Measurements from ENCODE around the gene SULT2B1.

Gene SULT2B1

GRCh38 chr19:48623556-48624066 lies 71.6 kb downstream of the SULT2B1 start:
- TF ChIP-seq, protein P1, sequence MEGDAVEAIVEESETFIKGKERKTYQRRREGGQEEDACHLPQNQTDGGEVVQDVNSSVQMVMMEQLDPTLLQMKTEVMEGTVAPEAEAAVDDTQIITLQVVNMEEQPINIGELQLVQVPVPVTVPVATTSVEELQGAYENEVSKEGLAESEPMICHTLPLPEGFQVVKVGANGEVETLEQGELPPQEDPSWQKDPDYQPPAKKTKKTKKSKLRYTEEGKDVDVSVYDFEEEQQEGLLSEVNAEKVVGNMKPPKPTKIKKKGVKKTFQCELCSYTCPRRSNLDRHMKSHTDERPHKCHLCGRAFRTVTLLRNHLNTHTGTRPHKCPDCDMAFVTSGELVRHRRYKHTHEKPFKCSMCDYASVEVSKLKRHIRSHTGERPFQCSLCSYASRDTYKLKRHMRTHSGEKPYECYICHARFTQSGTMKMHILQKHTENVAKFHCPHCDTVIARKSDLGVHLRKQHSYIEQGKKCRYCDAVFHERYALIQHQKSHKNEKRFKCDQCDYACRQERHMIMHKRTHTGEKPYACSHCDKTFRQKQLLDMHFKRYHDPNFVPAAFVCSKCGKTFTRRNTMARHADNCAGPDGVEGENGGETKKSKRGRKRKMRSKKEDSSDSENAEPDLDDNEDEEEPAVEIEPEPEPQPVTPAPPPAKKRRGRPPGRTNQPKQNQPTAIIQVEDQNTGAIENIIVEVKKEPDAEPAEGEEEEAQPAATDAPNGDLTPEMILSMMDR (IDR thresholded peaks at IDR 0.05; ENCODE audit: borderline replicate concordance, insufficient read depth, low read depth, low read length), result no peak
- peak overlapping the region; percentile 23 for H3K4me3 ChIP-seq (ENCODE audit: low read depth, low read length)

DNA sequence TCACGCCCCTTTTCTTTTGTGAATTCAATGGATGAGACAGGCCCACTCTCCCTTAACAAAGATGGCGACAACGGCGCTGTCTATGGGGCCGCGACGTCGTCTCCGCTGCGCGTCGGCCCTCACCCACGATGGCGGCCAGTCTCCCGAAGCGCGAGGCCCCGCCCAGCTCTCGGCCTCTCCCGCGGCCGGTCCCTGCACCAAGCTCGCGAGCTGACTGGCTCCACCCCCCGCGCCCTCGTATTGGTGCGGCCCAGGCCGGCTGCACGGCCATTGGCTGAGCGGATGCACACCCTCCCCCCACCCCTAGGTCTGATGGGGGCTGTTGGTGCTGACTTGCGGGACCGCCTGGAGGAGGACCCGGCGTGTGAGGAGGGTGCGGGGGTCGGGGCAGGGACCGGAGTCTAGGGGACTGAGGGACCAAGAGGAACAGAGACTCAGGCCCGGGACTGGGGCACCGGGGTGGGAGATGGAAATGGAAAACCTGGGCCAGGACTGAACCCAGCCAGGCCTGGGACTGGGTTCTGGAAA lies 72.2 kb downstream of the SULT2B1 start:
- H3K4me3 ChIP-seq (ENCODE audit: low read depth, low read length), result peak overlapping the region; percentile 29
- TF ChIP-seq, protein P1 (IDR thresholded peaks at IDR 0.05; ENCODE audit: borderline replicate concordance, insufficient read depth, low read depth, low read length), result no peak

- TF ChIP-seq, protein P1 (IDR thresholded peaks at IDR 0.05; ENCODE audit: borderline replicate concordance, insufficient read depth, low read depth, low read length), result no peak
- H3K4me3 ChIP-seq (ENCODE audit: low read depth, low read length), result peak overlapping the region; percentile 29
These were observed 73.1 kb downstream of the SULT2B1 start for GRCh38 chr19:48624791-48625723.

DNA sequence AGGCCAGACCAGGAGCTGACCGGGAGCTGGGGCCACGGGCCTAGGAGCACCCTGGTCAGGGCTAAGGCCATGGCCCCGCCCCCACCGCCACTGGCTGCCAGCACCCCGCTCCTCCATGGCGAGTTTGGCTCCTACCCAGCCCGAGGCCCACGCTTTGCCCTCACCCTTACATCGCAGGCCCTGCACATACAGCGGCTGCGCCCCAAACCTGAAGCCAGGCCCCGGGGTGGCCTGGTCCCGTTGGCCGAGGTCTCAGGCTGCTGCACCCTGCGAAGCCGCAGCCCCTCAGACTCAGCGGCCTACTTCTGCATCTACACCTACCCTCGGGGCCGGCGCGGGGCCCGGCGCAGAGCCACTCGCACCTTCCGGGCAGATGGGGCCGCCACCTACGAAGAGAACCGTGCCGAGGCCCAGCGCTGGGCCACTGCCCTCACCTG lies 73.9 kb downstream of the SULT2B1 start:
- TF ChIP-seq, protein P1 (IDR thresholded peaks at IDR 0.05; ENCODE audit: borderline replicate concordance, insufficient read depth, low read depth, low read length), result no peak
- no peak overlapping the region for H3K4me3 ChIP-seq (ENCODE audit: low read depth, low read length)

- TF ChIP-seq, protein P1 (IDR thresholded peaks at IDR 0.05; ENCODE audit: borderline replicate concordance, insufficient read depth, low read depth, low read length), result no peak
- H3K4me3 ChIP-seq (ENCODE audit: low read depth, low read length), result no peak overlapping the region
These were observed 75.4 kb downstream of the SULT2B1 start for GRCh38 chr19:48627201-48627864.

GRCh38 chr19:48627865-48628314 lies 75.9 kb downstream of the SULT2B1 start:
- TF ChIP-seq, protein P1 (IDR thresholded peaks at IDR 0.05; ENCODE audit: borderline replicate concordance, insufficient read depth, low read depth, low read length), result no peak
- H3K4me3 ChIP-seq (ENCODE audit: low read depth, low read length), result no peak overlapping the region

Measured in GM12875 (cell line).